NK-92 (cell line): ENCODE data around the gene LIPG.

Source experiments
- DNase-seq: peaks from one replicate; lab custom pipeline; 2025; ENCODE audit not compliant: unreplicated experiment; lab: John Stamatoyannopoulos, UW

The LIPG gene

GRCh38 chr18:49631146-49631866, 69.4 kb downstream of the LIPG start:
- DNase-seq: no peak

DNA sequence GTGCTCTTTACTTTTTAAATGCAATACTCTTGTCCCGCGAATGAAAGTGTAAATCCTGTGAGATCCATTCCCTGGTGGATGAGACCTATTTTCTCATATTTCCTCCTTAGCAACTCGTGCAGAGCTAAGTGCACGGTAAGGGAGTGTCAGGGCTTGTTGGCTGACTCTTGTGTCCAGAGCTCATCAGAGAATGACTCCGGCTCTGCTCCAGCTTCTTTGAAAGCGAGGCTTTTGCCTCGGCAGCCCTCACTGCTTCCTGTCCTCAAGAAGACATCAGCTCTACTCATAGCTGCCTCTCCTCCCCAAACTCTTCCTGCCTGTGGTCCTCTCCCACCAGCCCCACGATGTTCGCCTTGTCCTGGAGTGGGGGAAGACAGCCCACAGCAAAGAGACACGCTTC, 70.7 kb downstream of the LIPG start:
- DNase-seq: no peak

DNA sequence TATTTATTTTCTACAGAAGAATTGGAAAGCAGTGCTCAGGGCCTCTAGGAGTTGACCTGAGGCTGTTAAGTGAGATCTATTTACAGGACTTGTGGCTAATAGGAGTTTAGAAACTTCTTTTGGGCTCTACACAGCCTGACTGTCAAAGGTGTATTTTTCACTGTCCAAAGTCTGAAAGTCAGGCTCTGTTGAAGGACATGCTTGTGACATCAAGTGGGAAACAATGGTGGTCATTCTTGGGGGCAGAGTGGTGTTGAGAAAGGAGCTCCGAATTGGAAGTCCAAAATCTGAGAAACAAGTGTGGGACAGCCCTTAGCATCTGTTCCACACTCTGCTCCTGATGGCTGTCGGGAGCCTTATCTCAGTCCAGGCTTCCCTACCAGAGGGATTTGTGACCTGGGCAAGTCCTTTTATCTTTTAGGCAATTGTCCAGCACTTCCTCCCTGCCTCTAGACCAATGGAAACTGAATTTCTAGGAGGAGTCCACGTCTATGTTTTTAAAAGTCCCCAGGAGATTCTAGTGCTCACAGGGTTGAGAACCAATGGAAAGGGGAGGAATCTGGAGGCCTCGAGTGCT, 76.4 kb downstream of the LIPG start:
- DNase-seq: no peak

GRCh38 chr18:49638891-49639557, 77.2 kb downstream of the LIPG start:
- no peak for DNase-seq

GRCh38 chr18:49639643-49640391, 78.0 kb downstream of the LIPG start:
- no peak for DNase-seq

GRCh38 chr18:49640741-49641140, 78.9 kb downstream of the LIPG start:
- no peak for DNase-seq

GRCh38 chr18:49645196-49645595, 83.3 kb downstream of the LIPG start:
- DNase-seq: no peak

DNA sequence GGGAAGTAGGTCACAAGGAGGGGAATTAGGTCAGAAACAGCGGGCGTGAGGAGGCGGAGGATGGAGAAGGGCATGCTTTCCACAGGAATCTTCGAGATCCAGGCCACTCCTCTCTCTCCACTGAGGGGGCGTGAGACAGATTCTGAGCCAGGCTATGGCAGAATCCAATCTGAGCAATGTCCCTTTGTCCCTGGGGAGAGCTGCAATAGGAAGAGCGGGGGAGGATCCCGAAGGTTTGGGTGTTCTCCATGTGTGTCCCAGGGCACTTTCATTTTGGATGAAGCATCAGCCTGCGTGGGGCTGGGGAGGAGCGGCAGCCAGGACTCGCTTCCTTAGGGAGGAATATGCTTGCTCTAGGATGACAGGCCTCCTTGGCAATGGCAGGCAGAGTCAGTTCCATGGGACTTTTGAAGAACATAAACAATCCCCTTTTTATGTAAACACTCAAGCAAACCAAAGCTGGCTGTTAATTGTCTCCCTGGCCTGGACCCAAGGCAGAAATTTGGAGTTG, 84.0 kb downstream of the LIPG start:
- DNase-seq: no peak

DNA sequence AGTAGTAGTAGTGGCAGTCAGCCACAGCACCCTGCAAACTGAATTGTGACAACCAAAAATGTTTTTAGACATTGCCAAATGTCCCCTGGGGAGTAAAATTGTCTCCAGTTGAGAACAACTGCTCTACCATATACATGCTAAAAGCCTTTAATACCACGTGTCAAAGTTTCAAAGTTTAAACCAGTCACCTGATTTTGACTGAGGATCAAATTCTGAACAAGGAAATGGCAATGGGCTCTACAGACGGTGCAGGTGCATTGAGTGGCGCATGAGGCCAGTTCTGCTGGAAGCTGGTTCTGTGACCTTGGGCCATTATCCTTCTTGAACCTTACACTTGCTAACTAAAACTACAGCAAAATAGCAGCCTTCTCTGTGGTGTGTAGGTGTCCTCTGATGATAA, 85.0 kb downstream of the LIPG start:
- DNase-seq: no peak

DNA sequence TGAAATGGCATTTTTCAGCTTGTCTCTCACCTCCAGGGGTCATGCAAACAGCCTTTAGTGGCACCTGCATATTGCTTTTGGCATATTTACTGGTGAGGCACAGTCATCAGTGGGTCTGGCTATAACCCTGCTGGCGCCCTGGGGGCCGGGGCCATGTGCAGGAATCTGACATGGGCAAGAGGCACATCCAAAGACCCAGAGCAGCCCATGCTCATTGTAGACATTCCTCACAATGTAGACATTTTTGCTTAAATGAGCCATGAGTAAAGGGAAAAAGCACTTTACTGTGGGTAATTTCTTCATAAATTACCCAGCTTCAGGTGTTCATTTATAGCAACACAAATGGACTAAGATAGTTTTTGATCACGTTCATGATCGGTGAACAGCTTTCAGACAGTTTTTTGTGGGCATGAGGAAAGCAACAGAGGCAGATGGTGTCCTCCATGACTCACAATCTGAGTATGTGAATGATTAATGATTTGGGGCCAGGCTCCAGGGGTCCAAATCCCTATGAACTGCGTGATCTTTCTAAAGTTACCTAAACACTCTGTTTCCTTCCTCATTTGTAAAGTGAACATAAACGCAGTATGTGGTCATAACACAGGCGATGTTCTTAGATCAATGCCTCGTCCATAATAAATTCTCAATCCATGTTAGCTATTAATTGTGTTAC, 85.8 kb downstream of the LIPG start:
- DNase-seq: no peak

DNA sequence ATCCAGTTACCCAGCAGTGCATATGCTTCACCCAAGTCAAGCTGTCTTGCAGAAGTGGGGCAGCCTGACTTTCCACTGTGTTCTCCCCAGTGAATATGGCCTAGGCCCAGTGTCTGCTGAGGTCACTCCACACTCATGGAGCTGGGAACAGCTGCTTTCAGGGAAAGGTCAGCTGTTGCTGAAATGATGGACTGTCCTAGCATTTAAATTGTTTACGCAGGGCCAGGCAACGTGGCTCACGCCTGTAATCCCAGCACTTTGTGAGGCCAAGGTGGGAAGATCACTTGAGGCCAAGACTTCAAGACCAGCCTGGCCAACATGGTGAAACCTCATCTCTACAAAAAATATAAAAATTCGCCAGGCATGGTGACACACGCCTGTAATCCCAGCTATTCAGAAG, 86.5 kb downstream of the LIPG start:
- DNase-seq: no peak
